Panc1 (cell line): ENCODE measurements around the gene GAS2.

Source experiments
- CTCF ChIP-seq: fragments of 450-650 bp; IDR thresholded peaks from 2 replicates; pipeline ENCODE4 v1.5.1; 2017; ENCODE audit warnings: mild to moderate bottlenecking
- TCF7L2 ChIP-seq: IDR thresholded peaks from 2 replicates; pipeline ENCODE4 v1.6.1; 2011; ENCODE audit warnings: mild to moderate bottlenecking, low read depth, low read length, inconsistent platforms

GRCh38 chr11:22707119-22707899 is 40.9 kb downstream of the GAS2 start:
- TF ChIP-seq TCF7L2 (no peak), CTCF (no peak)
